ENCODE data around the gene SYNE4.

SYNE4 gene

GRCh38 chr19:36014012-36014924, 5.7 kb upstream of the SYNE4 start, which contains the start of gene ALKBH6 (continued):
- TF ChIP-seq ZNF596 (tag by site-specific recombination; IDR thresholded peaks at IDR 0.05) (no peak), WT1 (tag by site-specific recombination; IDR thresholded peaks at IDR 0.05) (peak; percentile 50), ZNF350 (tag by site-specific recombination; IDR thresholded peaks at IDR 0.05) (no peak), IKZF3 (tag by site-specific recombination; IDR thresholded peaks at IDR 0.05) (peak; percentile 57; the same call in 1 of the 2 replicates), AEBP2 (tag by site-specific recombination; IDR thresholded peaks at IDR 0.05; ENCODE audit: borderline replicate concordance) (no peak), ZNF416 (tag by site-specific recombination; IDR thresholded peaks at IDR 0.05) (no peak), ZNF23 (tag by site-specific recombination; IDR thresholded peaks at IDR 0.05; ENCODE audit: borderline replicate concordance) (no peak), GLIS2 (tag by site-specific recombination; IDR thresholded peaks at IDR 0.05) (peak; percentile 99), ZNF354C (tag by site-specific recombination; IDR thresholded peaks at IDR 0.05; ENCODE audit: borderline replicate concordance, low read depth) (no peak), KLF9 (tag by site-specific recombination; IDR thresholded peaks at IDR 0.05; ENCODE audit: low read depth) (peak; percentile 91), ZSCAN16 (tag by site-specific recombination; IDR thresholded peaks at IDR 0.05) (no peak), ZNF560 (tag by site-specific recombination; IDR thresholded peaks at IDR 0.05; ENCODE audit: borderline replicate concordance) (no peak), ZNF658 (tag by site-specific recombination; IDR thresholded peaks at IDR 0.05) (no peak), ZNF660 (tag by site-specific recombination; IDR thresholded peaks at IDR 0.05) (peak; percentile 72), ZNF274 (IDR thresholded peaks at IDR 0.05; ENCODE audit: low read length) (no peak), ZNF274 (tag by site-specific recombination; IDR thresholded peaks at IDR 0.05; ENCODE audit: borderline replicate concordance) (no peak), ZNF391 (tag by site-specific recombination; IDR thresholded peaks at IDR 0.05; ENCODE audit: borderline replicate concordance, low read depth) (peak; percentile 77), ZNF473 (tag by site-specific recombination; IDR thresholded peaks at IDR 0.05) (no peak), ZNF214 (tag by site-specific recombination; IDR thresholded peaks at IDR 0.05; ENCODE audit: borderline replicate concordance) (no peak), HOXA7 (CRISPR knock-in tag; IDR thresholded peaks at IDR 0.05; ENCODE audit: borderline replicate concordance) (no peak; the same call in 1 of the 2 replicates), ZNF785 (tag by site-specific recombination; IDR thresholded peaks at IDR 0.05) (no peak), ZSCAN4 (tag by site-specific recombination; IDR thresholded peaks at IDR 0.05) (peak; percentile 8; the same call in 1 of the 2 replicates), ZNF623 (tag by site-specific recombination; IDR thresholded peaks at IDR 0.05) (no peak), ZNF404 (tag by site-specific recombination; IDR thresholded peaks at IDR 0.05) (no peak), ZNF600 (tag by site-specific recombination; IDR thresholded peaks at IDR 0.05) (peak; percentile 97), ZNF394 (tag by site-specific recombination; IDR thresholded peaks at IDR 0.05; ENCODE audit: borderline replicate concordance) (no peak), KLF10 (tag by site-specific recombination; IDR thresholded peaks at IDR 0.05) (peak; percentile 94), ZNF792 (tag by site-specific recombination; IDR thresholded peaks at IDR 0.05) (no peak), ZFP37 (tag by site-specific recombination; IDR thresholded peaks at IDR 0.05) (peak; percentile 84; the same call in 1 of the 2 replicates), GLI2 (tag by site-specific recombination; IDR thresholded peaks at IDR 0.05; ENCODE audit: borderline replicate concordance, low read depth) (no peak)
- TF ChIP-seq, protein P1, sequence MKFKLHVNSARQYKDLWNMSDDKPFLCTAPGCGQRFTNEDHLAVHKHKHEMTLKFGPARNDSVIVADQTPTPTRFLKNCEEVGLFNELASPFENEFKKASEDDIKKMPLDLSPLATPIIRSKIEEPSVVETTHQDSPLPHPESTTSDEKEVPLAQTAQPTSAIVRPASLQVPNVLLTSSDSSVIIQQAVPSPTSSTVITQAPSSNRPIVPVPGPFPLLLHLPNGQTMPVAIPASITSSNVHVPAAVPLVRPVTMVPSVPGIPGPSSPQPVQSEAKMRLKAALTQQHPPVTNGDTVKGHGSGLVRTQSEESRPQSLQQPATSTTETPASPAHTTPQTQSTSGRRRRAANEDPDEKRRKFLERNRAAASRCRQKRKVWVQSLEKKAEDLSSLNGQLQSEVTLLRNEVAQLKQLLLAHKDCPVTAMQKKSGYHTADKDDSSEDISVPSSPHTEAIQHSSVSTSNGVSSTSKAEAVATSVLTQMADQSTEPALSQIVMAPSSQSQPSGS (tag by site-specific recombination; IDR thresholded peaks at IDR 0.05; ENCODE audit: low read depth), result no peak
- TF ChIP-seq, protein P2, sequence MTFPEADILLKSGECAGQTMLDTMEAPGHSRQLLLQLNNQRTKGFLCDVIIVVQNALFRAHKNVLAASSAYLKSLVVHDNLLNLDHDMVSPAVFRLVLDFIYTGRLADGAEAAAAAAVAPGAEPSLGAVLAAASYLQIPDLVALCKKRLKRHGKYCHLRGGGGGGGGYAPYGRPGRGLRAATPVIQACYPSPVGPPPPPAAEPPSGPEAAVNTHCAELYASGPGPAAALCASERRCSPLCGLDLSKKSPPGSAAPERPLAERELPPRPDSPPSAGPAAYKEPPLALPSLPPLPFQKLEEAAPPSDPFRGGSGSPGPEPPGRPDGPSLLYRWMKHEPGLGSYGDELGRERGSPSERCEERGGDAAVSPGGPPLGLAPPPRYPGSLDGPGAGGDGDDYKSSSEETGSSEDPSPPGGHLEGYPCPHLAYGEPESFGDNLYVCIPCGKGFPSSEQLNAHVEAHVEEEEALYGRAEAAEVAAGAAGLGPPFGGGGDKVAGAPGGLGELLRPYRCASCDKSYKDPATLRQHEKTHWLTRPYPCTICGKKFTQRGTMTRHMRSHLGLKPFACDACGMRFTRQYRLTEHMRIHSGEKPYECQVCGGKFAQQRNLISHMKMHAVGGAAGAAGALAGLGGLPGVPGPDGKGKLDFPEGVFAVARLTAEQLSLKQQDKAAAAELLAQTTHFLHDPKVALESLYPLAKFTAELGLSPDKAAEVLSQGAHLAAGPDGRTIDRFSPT (tag by site-specific recombination; IDR thresholded peaks at IDR 0.05), result no peak
- TF ChIP-seq, protein P3, sequence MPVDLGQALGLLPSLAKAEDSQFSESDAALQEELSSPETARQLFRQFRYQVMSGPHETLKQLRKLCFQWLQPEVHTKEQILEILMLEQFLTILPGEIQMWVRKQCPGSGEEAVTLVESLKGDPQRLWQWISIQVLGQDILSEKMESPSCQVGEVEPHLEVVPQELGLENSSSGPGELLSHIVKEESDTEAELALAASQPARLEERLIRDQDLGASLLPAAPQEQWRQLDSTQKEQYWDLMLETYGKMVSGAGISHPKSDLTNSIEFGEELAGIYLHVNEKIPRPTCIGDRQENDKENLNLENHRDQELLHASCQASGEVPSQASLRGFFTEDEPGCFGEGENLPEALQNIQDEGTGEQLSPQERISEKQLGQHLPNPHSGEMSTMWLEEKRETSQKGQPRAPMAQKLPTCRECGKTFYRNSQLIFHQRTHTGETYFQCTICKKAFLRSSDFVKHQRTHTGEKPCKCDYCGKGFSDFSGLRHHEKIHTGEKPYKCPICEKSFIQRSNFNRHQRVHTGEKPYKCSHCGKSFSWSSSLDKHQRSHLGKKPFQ (tag by site-specific recombination; IDR thresholded peaks at IDR 0.05), result no peak

Data from HEK293 (cell line).